ENCODE measurements around the gene MRPL44. TPM values are rescaled to one million over a fixed set of nuclear protein-coding genes. Genes with fewer than 3 reads are reported as not detected.

MRPL44 gene
- total and polyA plus RNA-seq, 2 experiments from 2014 or later = 24.1 to 34.9 TPM

DNA sequence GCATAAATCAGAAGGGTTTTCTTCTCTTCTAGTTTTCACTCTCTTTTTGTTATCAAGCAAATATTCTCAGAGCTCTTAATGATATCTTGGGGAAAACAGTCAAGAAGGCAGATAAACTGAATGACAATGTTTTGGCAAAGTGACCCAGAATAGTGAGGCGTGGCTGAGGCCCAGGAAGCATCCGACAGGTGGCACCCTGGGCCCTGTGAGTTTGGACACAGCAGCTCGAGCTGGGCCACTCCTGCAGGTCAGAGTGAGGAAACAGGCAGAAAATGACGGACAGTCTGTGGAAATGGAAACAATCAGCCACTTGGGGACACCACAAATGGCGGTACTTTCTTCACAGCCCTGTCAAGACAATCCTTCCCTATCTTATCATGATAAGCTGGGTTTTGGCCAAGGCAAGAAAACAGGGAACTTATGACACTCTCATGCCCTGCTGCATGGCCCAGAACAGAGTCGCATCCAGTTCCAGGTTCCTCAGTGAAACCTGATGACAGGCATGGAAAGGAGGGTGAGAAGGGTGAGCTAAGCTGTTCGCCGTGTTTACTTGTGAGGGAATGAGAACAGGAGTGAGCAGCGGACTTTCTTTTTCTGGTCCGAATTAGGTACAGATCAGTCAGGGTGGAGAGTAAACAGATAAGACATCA, 32.1 kb downstream of the MRPL44 start:
- in situ Hi-C loops (cut with MboI) = no loop called here
- Histone ChIP-seq H4K20me1 (ENCODE audit: insufficient read depth) (no peaks in the 10 kb centered on the region), H3K27ac (0 out of 2 replicates have a peak overlapping the region, but pooled peaks have one; percentile 2), H2AFZ (no peak overlapping the region), H3K9me2 (ENCODE audit: insufficient read depth) (no peaks in the 10 kb centered on the region), H3K27me3 (replicated peaks; ENCODE audit: insufficient read depth) (no peaks in the 10 kb centered on the region), H3K4me3 (no peak overlapping the region), H3F3A (ENCODE audit: insufficient read depth) (peaks cover 97% of the 10 kb centered on the region), H3K9ac (no peak overlapping the region), H3K4me1 (ENCODE audit: insufficient read depth) (0 out of 2 replicates have a peak, but pooled peaks cover 5% of the 10 kb centered on the region), H3K4me2 (ENCODE audit: unreplicated experiment) (no peak overlapping the region), H3K36me3 (ENCODE audit: low read depth) (peaks cover 96% of the 10 kb centered on the region), H3K79me2 (ENCODE audit: insufficient read depth) (peaks cover 30% of the 10 kb centered on the region), H3K9me3 (ENCODE audit: low read depth) (no peaks in the 10 kb centered on the region)
- no peak for TF ChIP-seq EZH2phosphoT487 (IDR thresholded peaks at IDR 0.05; ENCODE audit: insufficient read depth, low read depth)
- TF ChIP-seq EZH2 (IDR thresholded peaks at IDR 0.05; ENCODE audit: insufficient read depth, poor library complexity, severe bottlenecking) = no peak
- DNase-seq = no peak
- WGBS, 2 experiments (ENCODE audit: low coverage in 1 of 2, low lambda C conversion rate in 2 of 2, missing lambda C conversion rate in 2 of 2) = 96 to 97% methylated on average over 10 of the region's 10 CpGs

DNA sequence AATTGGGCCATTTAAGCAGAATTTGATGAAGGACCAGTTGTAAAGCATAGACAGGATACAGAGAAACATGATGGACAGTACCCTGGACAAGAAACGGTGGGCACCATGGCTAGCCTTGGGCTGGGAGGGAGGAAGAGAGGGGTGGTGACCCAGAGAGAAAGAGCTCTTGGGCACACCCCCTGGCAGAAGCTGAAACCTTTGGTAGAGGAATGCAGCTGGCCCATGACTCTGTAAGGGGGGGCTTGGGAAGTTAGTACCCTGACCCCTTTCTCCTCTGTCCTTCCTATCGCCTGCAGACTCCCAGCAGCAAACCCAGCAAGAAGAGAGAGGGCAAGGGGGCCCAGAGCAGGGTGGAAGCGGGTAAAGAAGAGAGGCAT, 32.6 kb downstream of the MRPL44 start:
- peaks cover 96% of the 10 kb centered on the region for H3K36me3 ChIP-seq (ENCODE audit: low read depth)
- peaks cover 97% of the 10 kb centered on the region for H3F3A ChIP-seq (ENCODE audit: insufficient read depth)
- 79% methylated on average over 3 of the region's 3 CpGs for WGBS, 2 experiments (ENCODE audit: low coverage in 1 of 2, low lambda C conversion rate in 2 of 2, missing lambda C conversion rate in 2 of 2)
- H3K9me2 ChIP-seq (ENCODE audit: insufficient read depth) = no peaks in the 10 kb centered on the region
- H3K79me2 ChIP-seq (ENCODE audit: insufficient read depth) = peaks cover 35% of the 10 kb centered on the region
- H3K9me3 ChIP-seq (ENCODE audit: low read depth) = no peaks in the 10 kb centered on the region
- H4K20me1 ChIP-seq (ENCODE audit: insufficient read depth) = no peaks in the 10 kb centered on the region
- 0 out of 2 replicates have a peak, but pooled peaks cover 7% of the 10 kb centered on the region for H3K4me1 ChIP-seq (ENCODE audit: insufficient read depth)
- no peak overlapping the region for H3K4me3 ChIP-seq
- H2AFZ ChIP-seq = no peak overlapping the region
- no peak overlapping the region for H3K4me2 ChIP-seq (ENCODE audit: unreplicated experiment)
- no peaks in the 10 kb centered on the region for H3K27me3 ChIP-seq (replicated peaks; ENCODE audit: insufficient read depth)
- H3K9ac ChIP-seq = no peak overlapping the region
- TF ChIP-seq EZH2 (IDR thresholded peaks at IDR 0.05; ENCODE audit: insufficient read depth, poor library complexity, severe bottlenecking) (no peak), EZH2phosphoT487 (IDR thresholded peaks at IDR 0.05; ENCODE audit: insufficient read depth, low read depth) (no peak)
- H3K27ac ChIP-seq = 0 out of 2 replicates have a peak overlapping the region, but pooled peaks have one; percentile 2
- in situ Hi-C loops (cut with MboI) = loop anchor here (10.0 kb wide), 1 partner anchor 295 kb away; no protein-coding TSS in a partner anchor
- no peak for DNase-seq

DNA sequence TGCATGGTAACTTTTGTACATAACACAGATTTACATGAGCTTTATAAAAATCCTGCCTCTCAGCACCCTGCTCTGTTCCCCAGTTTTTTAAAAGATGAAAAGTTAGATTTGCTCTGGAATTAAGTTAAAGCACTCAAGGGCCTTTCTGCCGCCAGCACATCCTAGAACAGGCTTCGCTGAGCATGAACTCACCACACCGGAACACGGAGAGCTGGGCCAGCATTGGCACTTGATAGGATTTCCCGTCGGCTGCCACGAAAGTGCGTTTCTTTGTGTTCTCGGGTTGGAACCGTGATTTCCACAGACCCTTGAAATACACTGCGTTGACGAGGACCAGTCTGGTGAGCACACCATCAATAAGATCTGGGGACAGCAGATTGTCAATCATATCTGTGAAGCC, 34.3 kb downstream of the MRPL44 start:
- peaks cover 52% of the 10 kb centered on the region for H3K79me2 ChIP-seq (ENCODE audit: insufficient read depth)
- no peak overlapping the region for H3K9ac ChIP-seq
- no peak for TF ChIP-seq EZH2phosphoT487 (IDR thresholded peaks at IDR 0.05; ENCODE audit: insufficient read depth, low read depth)
- peaks cover 96% of the 10 kb centered on the region for H3K36me3 ChIP-seq (ENCODE audit: low read depth)
- H4K20me1 ChIP-seq (ENCODE audit: insufficient read depth) = no peaks in the 10 kb centered on the region
- DNase-seq = no peak
- H3K9me3 ChIP-seq (ENCODE audit: low read depth) = no peaks in the 10 kb centered on the region
- H3F3A ChIP-seq (ENCODE audit: insufficient read depth) = peaks cover 98% of the 10 kb centered on the region
- 94 to 98% methylated on average over 12 of the region's 12 CpGs for WGBS, 2 experiments (ENCODE audit: low coverage in 1 of 2, low lambda C conversion rate in 2 of 2, missing lambda C conversion rate in 2 of 2)
- H3K4me1 ChIP-seq (ENCODE audit: insufficient read depth) = 0 out of 2 replicates have a peak, but pooled peaks cover 19% of the 10 kb centered on the region
- H3K27me3 ChIP-seq (replicated peaks; ENCODE audit: insufficient read depth) = no peaks in the 10 kb centered on the region
- H3K9me2 ChIP-seq (ENCODE audit: insufficient read depth) = no peaks in the 10 kb centered on the region
- no peak overlapping the region for H3K4me2 ChIP-seq (ENCODE audit: unreplicated experiment)
- 0 out of 2 replicates have a peak overlapping the region, but pooled peaks have one; percentile 8 for H3K27ac ChIP-seq
- in situ Hi-C loops (cut with MboI) = loop anchor here (10.0 kb wide), 1 partner anchor 293 kb away; no protein-coding TSS in a partner anchor
- H2AFZ ChIP-seq = no peak overlapping the region
- no peak overlapping the region for H3K4me3 ChIP-seq

DNA sequence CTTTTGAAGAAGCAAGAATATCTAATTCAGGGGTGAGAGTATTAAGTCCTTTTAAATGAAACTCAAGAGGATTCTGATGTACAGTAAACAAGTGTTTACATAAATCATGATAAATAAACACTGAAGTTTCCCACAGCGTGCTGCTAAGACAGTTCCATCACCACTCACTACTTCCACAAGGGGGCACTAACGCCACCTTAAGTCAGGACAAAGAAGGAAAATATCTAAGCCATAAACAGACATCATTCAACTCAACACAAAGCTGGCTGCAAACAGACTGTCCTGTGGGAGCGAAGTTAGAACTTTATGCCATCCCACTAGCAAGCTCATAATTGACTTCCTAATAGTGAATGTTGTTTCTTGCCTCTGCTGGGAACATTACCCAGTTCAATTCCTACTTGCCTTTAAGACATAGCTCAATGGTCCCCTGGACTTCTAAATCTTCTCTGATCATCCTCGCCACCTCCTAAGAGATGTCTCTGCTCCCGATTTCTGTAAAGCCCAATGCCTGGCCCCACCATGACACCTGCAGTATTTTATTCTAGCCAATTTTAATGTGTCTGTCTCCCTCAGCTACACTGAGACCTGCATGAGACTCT, 36.5 kb downstream of the MRPL44 start:
- Histone ChIP-seq H3K9me2 (ENCODE audit: insufficient read depth) (no peaks in the 10 kb centered on the region), H4K20me1 (ENCODE audit: insufficient read depth) (no peaks in the 10 kb centered on the region), H2AFZ (no peak overlapping the region), H3K4me3 (no peak overlapping the region), H3K9me3 (ENCODE audit: low read depth) (no peaks in the 10 kb centered on the region), H3K4me1 (ENCODE audit: insufficient read depth) (peaks cover 27% of the 10 kb centered on the region; the same call in 1 of the 2 replicates), H3K4me2 (ENCODE audit: unreplicated experiment) (no peak overlapping the region), H3K36me3 (ENCODE audit: low read depth) (peaks cover 96% of the 10 kb centered on the region), H3K79me2 (ENCODE audit: insufficient read depth) (peaks cover 74% of the 10 kb centered on the region), H3K9ac (no peak overlapping the region), H3K27me3 (replicated peaks; ENCODE audit: insufficient read depth) (no peaks in the 10 kb centered on the region), H3K27ac (peak overlapping the region; percentile 71), H3F3A (ENCODE audit: insufficient read depth) (peaks cover 98% of the 10 kb centered on the region)
- in situ Hi-C loops (cut with MboI) = loop anchor here (10.0 kb wide), 1 partner anchor 291 kb away; no protein-coding TSS in a partner anchor
- peak; percentile 85 for DNase-seq
- TF ChIP-seq EZH2 (IDR thresholded peaks at IDR 0.05; ENCODE audit: insufficient read depth, poor library complexity, severe bottlenecking) (no peak), EZH2phosphoT487 (IDR thresholded peaks at IDR 0.05; ENCODE audit: insufficient read depth, low read depth) (no peak)
- WGBS, 2 experiments (ENCODE audit: low coverage in 1 of 2, low lambda C conversion rate in 2 of 2, missing lambda C conversion rate in 2 of 2) = 29 to 31% methylated on average over 5 of the region's 5 CpGs
